ENCODE results near the gene CCND3. TPM values are rescaled to one million over a fixed set of nuclear protein-coding genes. Genes with fewer than 3 reads are reported as not detected.

The CCND3 gene
- total RNA-seq, 1 donor from 2014 or later: 21.7 TPM

DNA sequence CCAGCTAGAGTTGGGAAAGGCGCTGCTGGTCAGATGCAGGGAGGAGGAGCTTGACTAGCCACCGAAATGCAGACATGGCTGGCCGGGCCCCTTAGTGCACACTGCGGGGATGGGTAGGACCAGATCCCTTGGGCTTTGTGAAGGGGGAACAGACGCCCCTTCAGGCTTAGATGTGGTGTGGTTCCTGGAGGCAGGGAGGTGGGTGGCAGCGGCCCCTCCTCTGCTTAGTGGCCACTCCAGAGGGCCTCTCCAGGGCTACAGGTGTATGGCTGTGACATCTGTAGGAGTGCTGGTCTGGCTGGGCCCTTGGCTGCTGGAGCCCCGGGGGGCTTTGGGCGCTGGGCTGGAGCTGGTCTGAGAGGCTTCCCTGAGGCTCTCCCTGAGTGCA lies 5.9 kb downstream of the CCND3 start:
- Mint-ChIP-seq H3K9me3 (no peaks in the 10 kb centered on the region), H3K27ac (ENCODE audit: unreplicated experiment) (no peak overlapping the region), H3K4me1 (peaks cover 32% of the 10 kb centered on the region), H3K27me3 (ENCODE audit: low read depth) (peaks cover 6% of the 10 kb centered on the region), H3K36me3 (ENCODE audit: low read depth) (peaks cover 6% of the 10 kb centered on the region), H3K4me3 (no peak overlapping the region)
- no peak for DNase-seq (ENCODE audit: low read depth, low spot score)
- TF ChIP-seq, protein P1, sequence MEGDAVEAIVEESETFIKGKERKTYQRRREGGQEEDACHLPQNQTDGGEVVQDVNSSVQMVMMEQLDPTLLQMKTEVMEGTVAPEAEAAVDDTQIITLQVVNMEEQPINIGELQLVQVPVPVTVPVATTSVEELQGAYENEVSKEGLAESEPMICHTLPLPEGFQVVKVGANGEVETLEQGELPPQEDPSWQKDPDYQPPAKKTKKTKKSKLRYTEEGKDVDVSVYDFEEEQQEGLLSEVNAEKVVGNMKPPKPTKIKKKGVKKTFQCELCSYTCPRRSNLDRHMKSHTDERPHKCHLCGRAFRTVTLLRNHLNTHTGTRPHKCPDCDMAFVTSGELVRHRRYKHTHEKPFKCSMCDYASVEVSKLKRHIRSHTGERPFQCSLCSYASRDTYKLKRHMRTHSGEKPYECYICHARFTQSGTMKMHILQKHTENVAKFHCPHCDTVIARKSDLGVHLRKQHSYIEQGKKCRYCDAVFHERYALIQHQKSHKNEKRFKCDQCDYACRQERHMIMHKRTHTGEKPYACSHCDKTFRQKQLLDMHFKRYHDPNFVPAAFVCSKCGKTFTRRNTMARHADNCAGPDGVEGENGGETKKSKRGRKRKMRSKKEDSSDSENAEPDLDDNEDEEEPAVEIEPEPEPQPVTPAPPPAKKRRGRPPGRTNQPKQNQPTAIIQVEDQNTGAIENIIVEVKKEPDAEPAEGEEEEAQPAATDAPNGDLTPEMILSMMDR (conservative IDR thresholded peaks at IDR 0.05): no peak

DNA sequence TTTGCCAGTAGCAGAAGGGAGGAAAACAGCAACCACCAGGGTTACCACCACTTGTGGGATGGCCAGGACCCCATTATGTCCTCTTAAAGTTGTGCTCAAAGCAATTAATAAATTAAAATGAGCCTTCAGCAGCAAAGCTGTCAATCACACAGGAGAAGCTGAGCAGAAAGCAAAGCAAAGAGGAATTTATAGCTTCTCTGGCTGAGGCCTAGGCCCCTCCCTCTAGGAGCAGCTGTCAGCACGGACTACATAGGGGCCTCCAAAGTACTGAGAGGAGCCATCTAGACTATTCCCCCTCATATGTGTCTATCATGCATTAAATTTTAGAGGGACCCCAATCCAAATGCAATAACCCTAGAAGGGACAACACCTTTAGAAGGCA lies 6.4 kb downstream of the CCND3 start:
- DNase-seq (ENCODE audit: low read depth, low spot score): no peak
- Mint-ChIP-seq H3K9me3 (no peaks in the 10 kb centered on the region), H3K27me3 (ENCODE audit: low read depth) (peaks cover 4% of the 10 kb centered on the region), H3K4me3 (no peak overlapping the region), H3K4me1 (peaks cover 28% of the 10 kb centered on the region), H3K36me3 (ENCODE audit: low read depth) (peaks cover 6% of the 10 kb centered on the region), H3K27ac (ENCODE audit: unreplicated experiment) (no peak overlapping the region)
- TF ChIP-seq, protein P1 (conservative IDR thresholded peaks at IDR 0.05): no peak

DNA sequence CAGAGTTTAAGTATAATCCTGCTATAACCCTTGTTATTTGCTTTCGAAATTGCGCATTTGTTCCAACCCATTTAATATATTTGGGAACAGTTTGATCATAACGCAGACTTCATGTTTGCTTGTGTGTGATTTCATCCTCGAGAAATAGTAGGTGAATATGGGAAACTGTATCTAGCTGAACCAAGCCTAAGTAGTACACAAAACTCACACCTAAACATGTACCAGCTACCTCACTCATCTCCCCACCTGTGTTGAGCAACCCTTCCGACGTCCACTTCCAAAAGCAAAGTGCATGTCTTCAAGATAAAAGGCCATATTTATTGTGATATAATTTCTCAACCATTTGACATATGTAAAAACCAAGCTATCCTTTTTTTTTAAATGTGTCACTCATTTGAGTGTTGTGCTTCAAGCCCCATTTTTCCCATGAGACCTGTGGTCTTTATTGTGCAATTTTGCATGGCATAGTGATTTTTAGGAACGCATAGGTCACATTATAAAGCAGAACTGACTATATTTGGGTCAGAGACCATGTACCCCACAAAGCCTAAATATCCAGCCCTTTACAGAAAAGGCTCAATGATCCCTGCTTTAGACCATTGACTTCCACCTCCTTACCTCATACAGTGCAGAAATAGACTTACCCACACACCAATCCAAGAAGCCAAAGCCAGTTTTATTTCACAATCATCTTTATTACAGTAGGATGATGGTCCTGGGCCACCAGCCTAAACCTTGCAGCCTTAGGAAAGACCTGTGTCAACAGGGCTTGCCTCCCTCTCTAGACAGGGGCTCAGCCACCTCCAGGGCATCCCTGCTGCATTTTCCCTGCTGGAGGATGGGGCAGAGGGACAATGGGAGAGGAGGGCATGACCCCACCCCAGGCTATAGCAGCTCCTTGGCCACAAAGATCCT lies 7.1 kb downstream of the CCND3 start:
- TF ChIP-seq, protein P1 (conservative IDR thresholded peaks at IDR 0.05): no peak
- Mint-ChIP-seq H3K27me3 (ENCODE audit: low read depth) (no peaks in the 10 kb centered on the region), H3K27ac (ENCODE audit: unreplicated experiment) (no peak overlapping the region), H3K9me3 (no peaks in the 10 kb centered on the region), H3K4me1 (peaks cover 21% of the 10 kb centered on the region), H3K36me3 (ENCODE audit: low read depth) (peaks cover 6% of the 10 kb centered on the region), H3K4me3 (peak overlapping the region; percentile 61)
- no peak for DNase-seq (ENCODE audit: low read depth, low spot score)

DNA sequence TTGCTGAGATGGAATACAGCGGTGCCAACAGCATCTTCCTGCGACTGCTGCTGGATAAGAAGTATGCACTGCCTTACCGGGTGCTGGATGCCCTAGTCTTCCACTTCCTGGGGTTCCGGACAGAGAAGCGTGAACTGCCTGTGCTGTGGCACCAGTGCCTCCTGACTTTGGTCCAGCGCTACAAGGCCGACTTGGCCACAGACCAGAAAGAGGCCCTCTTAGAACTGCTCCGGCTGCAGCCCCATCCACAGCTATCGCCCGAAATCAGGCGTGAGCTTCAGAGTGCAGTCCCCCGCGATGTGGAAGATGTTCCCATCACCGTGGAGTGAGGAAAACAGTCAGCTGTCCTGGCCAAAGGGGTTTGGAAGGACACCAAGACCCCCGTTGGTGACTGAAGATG lies 9.2 kb downstream of the CCND3 start:
- Mint-ChIP-seq H3K27me3 (ENCODE audit: low read depth) (no peaks in the 10 kb centered on the region), H3K4me1 (peaks cover 12% of the 10 kb centered on the region), H3K36me3 (ENCODE audit: low read depth) (peaks cover 8% of the 10 kb centered on the region), H3K4me3 (no peak overlapping the region), H3K9me3 (no peaks in the 10 kb centered on the region), H3K27ac (ENCODE audit: unreplicated experiment) (no peak overlapping the region)
- no peak for DNase-seq (ENCODE audit: low read depth, low spot score)
- TF ChIP-seq, protein P1 (conservative IDR thresholded peaks at IDR 0.05): no peak

DNA sequence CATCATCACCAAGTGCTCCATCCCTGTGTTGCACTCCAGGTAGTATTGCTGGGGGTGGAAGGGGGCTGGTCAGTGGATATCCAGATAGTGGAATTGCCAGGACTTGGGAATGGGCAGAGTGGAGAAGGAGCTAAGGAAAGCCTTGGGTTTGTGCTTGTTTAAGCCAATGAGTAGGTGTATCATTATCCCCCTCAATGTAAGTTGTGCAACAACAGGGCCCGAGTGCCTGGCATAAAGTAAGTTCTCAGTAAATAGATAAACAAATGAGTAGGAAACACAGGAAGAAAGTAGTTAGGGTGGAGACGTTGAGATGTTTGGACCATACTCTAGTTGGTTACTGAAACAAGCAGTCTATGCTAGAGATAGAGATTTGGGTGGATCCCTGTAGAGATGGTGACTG lies 9.8 kb downstream of the CCND3 start:
- Mint-ChIP-seq H3K4me3 (no peak overlapping the region), H3K9me3 (no peaks in the 10 kb centered on the region), H3K4me1 (peaks cover 12% of the 10 kb centered on the region), H3K27me3 (ENCODE audit: low read depth) (no peaks in the 10 kb centered on the region), H3K27ac (ENCODE audit: unreplicated experiment) (no peak overlapping the region), H3K36me3 (ENCODE audit: low read depth) (peaks cover 8% of the 10 kb centered on the region)
- TF ChIP-seq, protein P1 (conservative IDR thresholded peaks at IDR 0.05): no peak
- DNase-seq (ENCODE audit: low read depth, low spot score): no peak
